GM21529 (cell line): ENCODE measurements around the gene CNOT2.
"Not testable (repeated sequence)": the region's sequence is repeated elsewhere in the genome, so short reads cannot be mapped to it uniquely, and the experiment has no call there.

Source experiments
- ATAC-seq: cut with Tn5 transposase; IDR thresholded peaks from one replicate; pipeline ENCODE4 v1.9.1; 2021; ENCODE audit not compliant: unreplicated experiment

Gene CNOT2

DNA sequence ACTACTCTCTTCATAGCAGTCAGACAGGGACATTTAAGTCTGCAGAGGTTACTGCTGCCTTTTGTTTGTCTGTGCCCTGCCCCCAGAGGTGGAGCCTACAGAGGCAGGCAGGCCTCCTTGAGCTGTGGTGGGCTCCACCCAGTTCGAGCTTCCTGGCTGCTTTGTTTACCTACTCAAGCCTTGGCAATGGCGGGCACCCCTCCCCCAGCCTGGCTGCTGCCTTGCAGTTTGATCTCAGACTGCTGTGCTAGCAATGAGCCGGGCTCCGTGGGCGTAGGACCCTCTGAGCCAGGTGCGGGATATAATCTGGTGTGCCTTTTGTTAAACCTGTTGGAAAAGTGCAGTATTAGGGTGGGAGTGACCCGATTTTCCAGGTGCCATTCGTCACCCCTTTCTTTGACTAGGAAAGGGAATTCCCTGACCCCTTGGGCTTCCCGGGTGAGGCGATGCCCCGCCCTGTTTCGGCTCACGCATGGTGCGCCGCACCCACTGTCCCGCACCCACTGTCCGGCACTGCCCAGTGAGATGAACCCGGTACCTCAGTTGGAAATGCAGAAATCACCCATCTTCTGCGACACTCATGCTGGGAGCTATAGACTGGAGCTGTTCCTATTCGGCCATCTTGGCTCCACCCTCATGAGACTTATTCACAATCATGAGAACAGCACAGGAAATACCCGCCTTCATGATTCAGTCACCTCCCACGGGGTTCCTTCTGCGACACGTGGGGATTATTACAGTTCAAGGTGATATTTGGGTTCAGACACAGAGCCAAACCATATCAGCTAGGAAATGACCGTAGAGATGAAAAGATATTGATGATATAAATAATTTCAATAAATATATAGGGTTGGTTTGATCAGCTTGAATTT is 61.7 kb downstream of the CNOT2 start:
- not testable (repeated sequence) for ATAC-seq

DNA sequence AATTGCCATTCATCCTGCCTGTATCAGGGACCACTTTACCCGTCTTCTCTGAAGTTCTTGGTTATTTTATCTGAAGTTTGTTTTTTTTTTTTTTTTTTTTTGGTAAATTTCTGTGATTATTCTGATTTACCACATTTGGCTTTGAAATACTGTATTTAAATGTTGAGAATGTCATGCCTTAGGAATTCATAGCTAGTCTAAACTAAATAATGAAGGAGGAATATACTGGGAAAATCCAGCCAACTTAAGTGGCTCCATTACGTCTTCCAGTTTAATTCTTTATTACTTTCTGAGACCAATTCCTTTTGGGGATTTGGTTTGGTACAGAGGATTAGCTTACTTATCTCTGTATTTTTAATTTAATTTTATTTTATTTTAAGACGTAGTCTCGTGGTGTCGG is 62.6 kb downstream of the CNOT2 start:
- ATAC-seq = no peak

DNA sequence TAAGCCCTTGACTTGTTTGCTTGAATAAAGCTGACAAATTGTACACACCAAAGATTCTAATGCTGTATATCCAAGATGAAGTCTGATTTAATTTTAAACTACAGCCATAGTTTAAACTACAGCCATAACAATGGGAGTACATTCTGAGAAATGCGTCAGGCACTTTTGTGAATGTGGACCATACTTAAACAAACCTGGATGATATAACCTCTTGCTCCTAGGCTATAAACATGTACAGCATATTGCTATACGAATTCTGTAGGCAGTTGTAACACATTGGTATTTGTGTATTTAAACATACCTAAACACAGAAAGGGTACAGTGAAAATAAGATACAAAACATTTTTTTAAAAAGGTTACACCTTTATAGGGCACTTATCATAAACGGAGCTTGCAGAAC is 63.4 kb downstream of the CNOT2 start:
- no peak for ATAC-seq

DNA sequence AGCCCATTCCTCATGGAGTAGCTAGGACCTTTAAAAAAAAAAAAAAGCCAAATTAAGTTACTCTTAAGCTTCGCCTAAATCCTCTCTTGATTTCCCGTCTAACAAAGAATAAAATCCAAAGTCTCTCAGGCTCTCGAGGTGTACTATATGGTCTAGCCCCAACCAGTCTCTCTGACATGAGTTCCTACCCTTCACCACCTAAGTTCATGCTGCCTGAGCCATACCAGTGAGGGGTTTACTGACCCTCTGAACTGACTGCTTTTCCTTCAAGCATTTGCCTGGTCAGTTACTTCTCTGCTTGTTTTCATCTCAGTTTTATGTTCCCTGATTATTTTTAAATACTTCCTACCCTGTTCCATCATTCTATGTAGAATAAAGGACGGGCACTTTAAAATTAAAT is 64.6 kb downstream of the CNOT2 start:
- ATAC-seq = no peak

DNA sequence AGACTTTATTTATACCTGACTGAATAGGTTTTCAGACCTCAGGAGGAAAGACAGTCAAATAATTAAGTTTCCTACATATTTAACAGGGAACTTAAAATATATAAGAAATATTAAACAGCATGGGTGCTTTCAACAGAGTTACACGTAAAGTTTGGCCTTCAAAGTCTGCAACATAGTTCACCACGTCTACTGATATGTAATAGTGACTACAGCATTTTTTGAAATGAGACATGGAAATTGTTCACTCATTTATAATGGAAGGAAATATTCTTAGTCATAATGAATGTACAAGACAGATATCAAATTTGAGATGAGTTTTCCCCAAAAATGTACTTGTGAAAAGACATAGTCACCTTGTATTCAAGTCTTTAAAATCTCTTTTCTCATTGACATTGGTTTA is 66.1 kb downstream of the CNOT2 start:
- ATAC-seq = no peak

DNA sequence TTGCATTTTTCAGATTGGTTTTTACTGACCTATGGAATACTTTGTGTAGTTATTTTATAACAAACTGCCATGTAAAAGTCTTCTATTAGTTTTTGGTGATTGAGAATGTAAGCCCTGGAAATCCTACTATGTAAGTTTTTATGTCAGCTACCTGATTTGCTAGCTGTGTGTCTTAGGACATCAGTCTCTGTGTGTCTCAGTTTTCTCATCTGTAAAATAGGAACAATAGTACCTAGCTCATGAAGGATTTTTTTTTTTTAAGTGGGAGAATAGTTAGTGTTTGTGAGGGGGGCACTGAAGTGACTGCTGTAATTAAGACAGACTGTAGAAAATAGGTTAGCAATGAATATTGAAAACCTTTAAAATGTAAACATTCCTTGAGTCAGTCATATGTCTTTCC is 70.9 kb downstream of the CNOT2 start:
- ATAC-seq = no peak

DNA sequence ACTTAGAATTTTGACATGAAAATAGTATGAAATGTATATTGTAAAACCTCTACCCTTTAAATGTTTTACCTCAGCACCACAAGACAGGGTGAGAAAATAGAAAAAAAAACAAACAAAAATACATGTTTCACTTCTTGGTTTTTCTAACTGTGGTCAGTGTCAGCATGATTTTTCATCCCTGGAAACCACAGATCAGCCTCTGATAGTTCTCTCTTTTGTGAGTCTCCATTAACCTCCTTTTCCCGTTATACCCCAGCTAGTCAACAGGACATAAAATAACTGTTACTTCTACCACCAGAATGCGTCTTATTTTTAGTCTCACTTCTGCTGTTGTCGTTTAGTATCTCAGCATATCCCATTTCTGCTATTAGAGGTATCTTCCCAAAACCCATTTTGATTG is 74.5 kb downstream of the CNOT2 start:
- ATAC-seq = peak; percentile 93

DNA sequence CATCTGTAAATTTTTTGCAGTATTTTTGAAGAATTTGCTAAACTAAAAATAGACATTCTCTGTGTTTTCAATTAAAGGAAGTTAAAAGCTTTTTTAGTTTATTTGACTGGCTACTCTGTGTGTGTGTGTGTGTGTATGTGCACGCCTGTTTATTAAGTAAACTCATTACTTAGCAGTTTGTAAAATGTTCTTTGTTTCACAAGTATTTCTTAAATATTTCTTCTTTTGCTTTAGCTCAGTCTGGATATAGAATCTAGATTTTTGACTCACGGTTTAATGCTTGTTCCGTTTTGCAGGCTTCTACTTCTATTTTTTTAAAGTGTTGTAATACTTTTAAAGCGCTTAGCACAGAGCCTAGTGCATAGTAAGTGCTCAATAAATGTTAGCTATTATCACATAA is 76.4 kb downstream of the CNOT2 start:
- no peak for ATAC-seq

DNA sequence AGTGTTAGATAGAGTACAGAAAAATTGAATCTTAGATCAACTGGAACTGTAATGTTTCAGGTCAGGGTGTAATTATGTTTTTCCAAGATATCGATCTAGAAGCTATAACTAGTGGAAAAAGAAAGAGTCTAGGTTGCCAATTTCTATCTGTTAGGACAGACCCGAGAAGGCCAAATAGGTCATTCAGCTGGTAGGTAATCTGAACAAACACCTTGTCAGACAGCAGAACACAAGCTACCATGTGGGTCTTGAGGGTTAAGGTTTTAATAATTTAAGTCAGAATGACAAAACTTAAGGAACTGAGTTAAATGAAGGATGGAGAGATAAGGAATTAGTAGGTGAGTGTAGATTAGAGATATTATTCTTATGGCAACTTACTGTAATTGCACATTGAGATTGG is 78.0 kb downstream of the CNOT2 start:
- no peak for ATAC-seq

DNA sequence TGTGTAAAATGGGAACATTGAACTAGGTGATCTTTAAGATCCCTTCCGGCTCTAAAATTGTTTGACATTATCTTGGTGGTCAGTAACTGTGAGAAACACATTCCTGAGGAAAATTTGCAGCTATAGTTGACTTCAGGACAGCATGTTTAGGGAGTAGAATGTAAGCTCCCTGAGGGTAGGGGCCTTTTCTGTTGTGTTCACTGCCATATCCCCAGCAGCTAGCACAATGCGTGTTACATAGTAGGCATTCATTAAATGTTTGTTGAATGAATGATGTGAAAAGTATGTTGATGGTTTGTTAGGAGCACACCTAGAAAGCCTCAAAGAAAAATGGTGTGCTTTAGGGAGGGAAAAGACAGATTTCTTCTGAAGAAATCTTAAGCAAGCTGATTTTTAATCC is 84.3 kb downstream of the CNOT2 start:
- no peak for ATAC-seq

DNA sequence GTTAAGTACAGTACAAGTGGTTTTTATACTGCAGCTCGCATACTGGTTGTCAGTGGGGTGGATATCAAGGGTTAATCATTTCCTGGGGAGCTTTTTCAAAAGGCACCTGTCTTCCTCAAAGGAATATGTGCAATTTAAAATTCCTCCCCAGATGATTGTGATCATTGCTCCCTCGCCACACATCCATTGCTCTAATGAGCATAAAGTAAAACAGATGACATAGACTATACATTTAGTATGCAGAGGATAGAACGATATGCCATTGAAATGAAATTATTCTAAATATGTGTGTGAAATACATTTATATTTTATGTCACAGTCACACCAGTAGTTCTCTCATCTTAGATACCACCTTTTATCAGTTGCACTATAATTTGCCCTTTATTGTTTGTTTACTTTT is 86.5 kb downstream of the CNOT2 start:
- no peak for ATAC-seq

DNA sequence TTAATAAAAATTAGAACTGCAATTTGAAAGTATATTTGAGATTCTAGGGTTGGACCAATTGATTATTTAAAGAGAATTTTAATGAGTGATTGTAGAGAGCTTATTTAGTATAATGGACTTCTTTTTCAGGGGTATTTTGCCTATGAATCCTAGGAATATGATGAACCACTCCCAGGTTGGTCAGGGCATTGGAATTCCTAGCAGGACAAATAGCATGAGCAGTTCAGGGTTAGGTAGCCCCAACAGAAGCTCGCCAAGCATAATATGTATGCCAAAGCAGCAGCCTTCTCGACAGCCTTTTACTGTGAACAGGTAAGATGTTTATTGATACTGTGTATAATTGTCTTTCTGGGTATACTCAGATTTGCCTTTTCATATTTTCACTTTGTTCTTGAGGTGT is 86.9 kb downstream of the CNOT2 start:
- ATAC-seq = no peak

DNA sequence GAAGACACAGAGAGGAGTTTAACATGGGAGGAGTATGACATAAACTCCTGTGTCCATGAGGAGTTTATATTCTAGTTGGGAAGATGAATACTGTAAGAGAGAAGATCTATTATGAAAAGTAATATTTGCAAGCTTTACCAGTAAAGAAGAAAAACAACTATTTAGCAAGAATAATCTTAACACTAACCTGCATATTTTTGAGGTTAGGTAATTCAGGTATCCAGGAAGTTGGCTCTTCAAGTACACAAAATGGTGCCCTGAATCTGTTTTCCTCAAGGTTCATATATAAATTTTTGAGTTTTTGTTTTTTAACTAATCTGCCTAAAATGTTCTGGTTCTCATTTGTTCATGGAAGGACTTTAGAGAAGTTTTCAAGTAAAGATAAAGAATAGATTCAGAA is 89.0 kb downstream of the CNOT2 start:
- no peak for ATAC-seq

DNA sequence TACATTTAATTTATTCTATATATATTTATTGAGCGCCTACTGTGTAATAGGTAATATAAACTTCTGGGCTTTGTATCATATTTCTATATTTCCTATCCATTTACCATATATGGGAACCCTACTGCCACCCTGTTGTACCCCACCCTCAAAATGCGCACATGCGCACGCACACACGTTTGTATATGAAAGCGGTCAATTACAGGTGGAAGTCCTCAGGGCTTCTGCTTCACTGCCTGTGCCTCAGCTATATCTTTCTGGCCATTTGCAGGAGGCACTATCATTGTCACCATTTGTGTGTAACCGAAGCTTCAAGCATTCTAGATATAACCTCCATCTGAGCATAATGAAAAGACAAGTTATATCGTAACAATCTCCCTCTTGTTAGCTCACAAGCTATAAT is 91.5 kb downstream of the CNOT2 start:
- no peak for ATAC-seq

DNA sequence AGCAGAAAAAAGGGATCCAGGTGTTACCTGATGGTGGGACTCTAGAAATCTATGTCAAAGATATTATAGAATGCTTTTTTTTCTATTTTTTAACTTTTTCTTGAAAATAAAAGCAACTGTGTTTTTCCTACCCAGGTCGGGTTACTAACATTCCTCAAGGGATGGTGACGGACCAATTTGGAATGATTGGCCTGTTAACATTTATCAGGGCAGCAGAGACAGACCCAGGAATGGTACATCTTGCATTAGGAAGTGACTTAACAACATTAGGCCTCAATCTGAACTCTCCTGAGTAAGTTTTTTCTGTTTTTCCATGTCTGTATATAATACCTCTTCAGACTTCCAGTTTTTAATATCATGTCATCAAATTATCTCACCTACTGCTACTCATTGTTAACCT is 95.3 kb downstream of the CNOT2 start:
- ATAC-seq = no peak

DNA sequence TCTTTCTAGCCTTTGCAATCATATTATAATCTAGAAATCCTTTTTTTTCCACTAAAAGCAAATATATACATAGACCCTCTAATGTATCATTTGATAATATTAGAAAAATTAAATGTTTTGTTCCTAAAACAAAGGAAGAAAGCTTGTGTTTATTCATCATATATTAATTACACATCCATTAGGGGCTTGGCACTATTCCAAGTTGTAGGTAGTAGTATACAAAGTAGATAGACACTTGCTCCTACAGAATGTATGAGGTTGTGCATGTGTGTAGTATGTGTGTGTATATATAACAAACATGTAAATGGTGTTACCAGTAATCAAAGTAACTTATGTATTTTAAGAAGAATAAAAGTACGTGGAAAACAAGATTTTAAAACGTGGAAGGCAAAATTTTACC is 107.8 kb downstream of the CNOT2 start:
- no peak for ATAC-seq

DNA sequence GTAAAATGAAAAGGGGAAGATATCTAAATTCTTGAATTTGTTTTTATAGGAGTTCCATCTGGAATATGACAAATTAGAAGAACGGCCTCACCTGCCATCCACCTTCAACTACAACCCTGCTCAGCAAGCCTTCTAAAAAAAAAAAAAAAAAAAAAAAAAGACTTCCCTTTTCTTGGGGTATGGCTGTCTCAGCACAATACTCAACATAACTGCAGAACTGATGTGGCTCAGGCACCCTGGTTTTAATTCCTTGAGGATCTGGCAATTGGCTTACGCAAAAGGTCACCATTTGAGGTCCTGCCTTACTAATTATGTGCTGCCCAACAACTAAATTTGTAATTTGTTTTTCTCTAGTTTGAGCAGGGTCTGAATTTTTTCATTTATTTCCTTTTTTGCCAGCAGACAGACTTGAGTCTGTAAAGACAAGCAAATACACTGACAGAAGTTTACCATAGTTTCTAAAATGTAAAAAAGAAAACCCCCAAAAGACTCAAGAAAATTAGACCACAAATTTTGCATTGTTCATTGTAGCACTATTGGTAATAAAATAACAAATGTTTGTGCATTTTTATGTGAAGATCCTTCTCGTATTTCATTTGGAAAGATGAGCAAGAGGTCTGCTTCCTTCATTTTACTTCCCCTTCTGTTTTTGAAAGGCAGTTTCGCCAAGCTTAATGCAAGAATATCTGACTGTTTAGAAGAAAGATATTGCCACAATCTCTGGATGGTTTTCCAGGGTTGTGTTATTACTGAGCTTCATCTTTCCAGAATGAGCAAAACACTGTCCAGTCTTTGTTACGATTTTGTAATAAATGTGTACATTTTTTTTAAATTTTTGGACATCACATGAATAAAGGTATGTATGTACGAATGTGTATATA is 110.8 kb downstream of the CNOT2 start:
- ATAC-seq = no peak

DNA sequence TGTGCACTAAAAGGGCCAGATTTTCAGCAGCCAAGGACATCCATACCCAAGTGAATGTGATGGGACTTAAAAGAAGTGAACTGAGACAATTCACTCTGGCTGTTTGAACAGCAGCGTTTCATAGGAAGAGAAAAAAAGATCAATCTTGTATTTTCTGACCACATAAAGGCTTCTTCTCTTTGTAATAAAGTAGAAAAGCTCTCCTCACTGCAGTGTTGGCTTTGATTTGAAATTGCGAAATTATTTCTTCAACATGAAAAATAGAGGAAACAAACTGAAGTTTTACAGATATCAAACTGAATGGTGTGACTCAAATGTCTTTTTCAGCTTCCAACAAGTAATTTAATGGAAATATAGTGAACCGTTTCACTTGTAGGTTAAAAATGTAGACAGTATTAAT is 111.6 kb downstream of the CNOT2 start:
- ATAC-seq = no peak

DNA sequence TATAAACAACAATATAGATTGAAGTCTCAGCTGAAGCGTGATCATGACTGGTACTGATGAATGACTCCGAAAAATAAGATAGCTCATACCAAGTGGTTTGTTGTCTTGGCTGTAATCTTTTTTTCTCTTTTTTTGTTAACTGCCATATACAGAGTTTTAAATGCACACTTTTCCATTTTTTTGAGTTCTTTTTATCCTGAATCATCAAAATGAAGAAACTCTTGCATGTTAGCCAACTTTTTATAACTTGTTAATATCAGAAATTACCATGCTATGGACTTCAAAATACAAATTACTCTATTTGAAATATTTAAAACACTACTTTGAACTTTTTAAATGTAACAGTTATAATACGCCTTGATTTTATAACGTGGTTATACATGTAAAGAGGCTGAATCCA is 112.7 kb downstream of the CNOT2 start:
- no peak for ATAC-seq

DNA sequence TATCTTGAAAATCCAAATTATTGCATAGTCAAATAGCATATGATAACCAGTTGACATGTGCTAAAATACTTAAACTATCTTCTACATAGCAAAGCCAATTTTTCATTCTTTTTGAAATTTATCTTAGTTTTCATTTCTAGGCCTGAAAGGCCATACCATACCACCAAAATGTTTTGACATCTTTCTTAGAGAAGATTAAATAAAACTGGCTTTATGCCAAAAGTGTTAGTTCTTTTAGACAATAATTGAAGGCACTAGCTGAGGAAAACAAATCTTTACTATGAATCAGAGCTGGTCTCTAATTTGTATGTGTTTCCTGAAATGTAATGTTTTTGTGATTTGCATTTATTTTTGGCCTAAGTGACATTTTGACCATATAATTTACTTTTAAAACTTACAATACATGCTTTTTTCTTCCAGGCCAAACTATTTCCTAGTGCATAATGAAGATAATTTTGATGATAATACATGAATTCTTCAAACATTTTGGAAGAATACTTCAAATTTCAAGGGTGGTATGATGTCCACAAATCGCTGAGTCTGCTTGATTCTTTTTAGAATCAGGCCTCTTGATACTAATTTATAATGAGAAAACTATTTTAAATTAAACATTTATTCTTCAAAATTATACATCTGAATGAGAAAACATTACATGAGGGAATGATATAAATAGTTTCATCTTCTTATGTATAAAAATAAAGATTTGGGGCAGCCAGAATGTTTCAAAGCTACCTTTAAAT is 116.4 kb downstream of the CNOT2 start:
- no peak for ATAC-seq

DNA sequence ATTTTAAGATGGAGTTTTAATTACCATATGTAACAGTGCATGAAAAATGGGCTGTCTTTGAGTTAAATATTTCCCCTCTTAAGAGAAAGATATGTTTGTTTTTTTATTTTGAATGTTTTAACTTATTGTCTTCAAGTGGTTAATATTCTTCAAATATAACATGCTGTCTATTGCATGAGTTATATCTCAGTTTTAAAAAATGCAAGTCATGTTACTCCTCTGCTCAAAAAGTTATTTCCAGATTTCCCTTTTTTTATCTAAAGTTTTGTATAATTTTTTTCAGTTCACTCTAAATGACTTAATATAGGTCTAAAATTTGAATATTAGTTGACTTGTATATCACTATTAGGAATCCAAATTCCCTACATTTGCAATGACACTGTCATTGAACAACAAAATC is 117.0 kb downstream of the CNOT2 start:
- ATAC-seq = no peak
